A549 (cell line): ENCODE measurements around the gene ENTR1. TPM values are rescaled to one million over a fixed set of nuclear protein-coding genes. Genes with fewer than 3 reads are reported as not detected.

Experiments
- BCL3 ChIP-seq: fragments of >200 bp; sonication (Bioruptor Twin); formaldehyde crosslinking; IDR thresholded peaks from 3 replicates; pipeline ENCODE4 v1.6.1; 2016
- CHD2 ChIP-seq: fragments of 150-350 bp; IDR thresholded peaks from 2 replicates; pipeline ENCODE4 v1.6.1; 2014; ENCODE audit warnings: low read length; ENCODE audit not compliant: partially characterized antibody
- CHD4 ChIP-seq: fragments of 200-600 bp; sonication (generic); IDR thresholded peaks from 2 replicates; pipeline ENCODE4 v1.6.1; 2016; ENCODE audit warnings: antibody characterized with exemption, mild to moderate bottlenecking, borderline replicate concordance
- CTCF ChIP-seq: fragments of >200 bp; sonication (Bioruptor Twin); formaldehyde crosslinking; IDR thresholded peaks from 3 replicates; pipeline ENCODE4 v1.5.1; 2016
- FOSL2 ChIP-seq, 2 experiments: fragments of 450-650 bp in 1 of 2; fragments of >200 bp in 1 of 2; sonication (Bioruptor Twin) in 1 of 2; formaldehyde crosslinking; IDR thresholded peaks; 2 replicates each; pipeline versions ENCODE4 v1.5.0 to v1.6.1; 2016 to 2020; ENCODE audit warnings: mild to moderate bottlenecking in 1 of 2, moderate library complexity in 1 of 2
- HDAC2 ChIP-seq: fragments of 200-600 bp; sonication (generic); IDR thresholded peaks from 2 replicates; pipeline ENCODE4 v1.6.1; 2016
- HES2 ChIP-seq: fragments of >200 bp; sonication (Bioruptor Twin); formaldehyde crosslinking; IDR thresholded peaks from 2 replicates; pipeline ENCODE4 v1.6.1; 2016
- HOXA7 ChIP-seq: fragments of 250-450 bp; sonication (Bioruptor Pico); IDR thresholded peaks from 2 replicates; pipeline ENCODE4 v1.5.0; 2020; ENCODE audit warnings: mild to moderate bottlenecking, moderate library complexity
- HOXB5 ChIP-seq: fragments of 250-450 bp; sonication (Bioruptor Pico); IDR thresholded peaks from 2 replicates; pipeline ENCODE4 v1.5.0; 2020; ENCODE audit warnings: mild to moderate bottlenecking, moderate library complexity
- JUN ChIP-seq, 2 experiments: fragments of >200 bp; sonication (Bioruptor Twin); formaldehyde crosslinking; IDR thresholded peaks; 2 replicates in 1 of 2; 3 replicates in 1 of 2; pipeline ENCODE4 v1.6.1; 2016 to 2017
- KDM5A ChIP-seq: fragments of 200-600 bp; sonication (generic); IDR thresholded peaks from 2 replicates; pipeline ENCODE4 v1.6.1; 2016; ENCODE audit warnings: antibody characterized with exemption, mild to moderate bottlenecking
- MAFK ChIP-seq: fragments of 450-650 bp; IDR thresholded peaks from 2 replicates; pipeline ENCODE4 v1.6.1; 2014; ENCODE audit not compliant: partially characterized antibody
- MYC ChIP-seq: IDR thresholded peaks from 2 replicates; pipeline ENCODE4 v1.6.1; 2012; ENCODE audit warnings: mild to moderate bottlenecking, inconsistent platforms, low read length, improper control_type of control experiment, borderline replicate concordance
- NPAS2 ChIP-seq: fragments of 250-450 bp; sonication (Bioruptor Pico); IDR thresholded peaks from 2 replicates; pipeline ENCODE4 v1.8.0; 2022; ENCODE audit warnings: mild to moderate bottlenecking, moderate library complexity, borderline replicate concordance
- POLR2A ChIP-seq: IDR thresholded peaks from 2 replicates; pipeline ENCODE4 v1.6.1; 2012; ENCODE audit warnings: mild to moderate bottlenecking, low read length
- RAD21 ChIP-seq, 2 experiments: fragments of >200 bp in 1 of 2; sonication (Bioruptor Twin) in 1 of 2; formaldehyde crosslinking in 1 of 2; IDR thresholded peaks in 1 of 2; conservative IDR thresholded peaks in 1 of 2; 2 replicates in 1 of 2; 3 replicates in 1 of 2; pipeline ENCODE4 v1.6.1; 2012 to 2018; ENCODE audit warnings: inconsistent platforms in 1 of 2
- RCOR1 ChIP-seq: fragments of 150-350 bp; IDR thresholded peaks from 2 replicates; pipeline ENCODE4 v1.6.1; 2014; ENCODE audit warnings: antibody characterized with exemption, low read length, low read depth
- RFX5 ChIP-seq: fragments of 450-650 bp; IDR thresholded peaks from 2 replicates; pipeline ENCODE4 v1.7.1; 2014; ENCODE audit warnings: antibody characterized with exemption, mild to moderate bottlenecking, moderate library complexity
- RNF2 ChIP-seq: fragments of 200-600 bp; sonication (generic); IDR thresholded peaks from 2 replicates; pipeline ENCODE4 v1.6.1; 2016; ENCODE audit warnings: low read depth, mild to moderate bottlenecking, antibody characterized with exemption, moderate library complexity, borderline replicate concordance
- SREBF2 ChIP-seq: fragments of 450-650 bp; IDR thresholded peaks from 2 replicates; pipeline ENCODE4 v1.6.1; 2014; ENCODE audit warnings: mild to moderate bottlenecking, moderate library complexity
- ZC3H11A ChIP-seq: fragments of 450-650 bp; IDR thresholded peaks from 2 replicates; pipeline ENCODE4 v1.6.1; 2014; ENCODE audit warnings: antibody characterized with exemption, mild to moderate bottlenecking
- ZFP36 ChIP-seq: fragments of 450-650 bp; IDR thresholded peaks from 2 replicates; pipeline ENCODE4 v1.6.1; 2014; ENCODE audit warnings: borderline replicate concordance; ENCODE audit not compliant: partially characterized antibody
- polyA plus RNA-seq, 4 experiments: library from polyadenylated mRNA; depleted of rRNA in 3 of 4; stranded (reverse); fragments of >200 nt; fragmentation: RNase III in 1 of 4; extraction: RNeasy Plus Mini Kit Qiagen cat#74134 plus additional on column Dnase treatment in 1 of 4; gene quantifications; 2 replicates in 3 of 4; 3 replicates in 1 of 4; pipeline ENCODE4 v1.2.3, GENCODE V29; 2011 to 2017
- TF ChIP-seq, protein P1 (sequence below): fragments of 200-600 bp; sonication (generic); IDR thresholded peaks from 2 replicates; pipeline ENCODE4 v1.6.1; 2016; ENCODE audit warnings: antibody characterized with exemption, mild to moderate bottlenecking, moderate library complexity
- TF ChIP-seq, protein P2 (sequence below): fragments of 150-350 bp; IDR thresholded peaks from 2 replicates; pipeline ENCODE4 v1.6.1; 2014; ENCODE audit warnings: low read depth, mild to moderate bottlenecking, low read length
- TF ChIP-seq, protein P3 (sequence below): IDR thresholded peaks from 2 replicates; pipeline ENCODE4 v1.6.1; 2012; ENCODE audit warnings: low read depth, borderline replicate concordance
- TF ChIP-seq, protein P4 (sequence below): IDR thresholded peaks from 2 replicates; pipeline ENCODE4 v1.6.1; 2012

ENTR1 gene
- polyA plus RNA-seq, 2 of the 4 experiments (the other 2 are of a cell fraction), result 63.8 to 75.8 TPM

GRCh38 chr9:136400038-136400834 lies 10.2 kb downstream of the ENTR1 start, which contains the start of gene SNAPC4 (continued):
- TF ChIP-seq KDM5A (no peak), MAFK (no peak), ZFP36 (no peak), BCL3 (peak; percentile 78; the same call in 2 of the 3 replicates), RAD21 (conservative IDR thresholded peaks at IDR 0.05 in 1 of 2, IDR thresholded peaks at IDR 0.05 in 1 of 2) (peak; percentile 54 to 80; a peak in 4 of 5 replicates), ZC3H11A (no peak), RFX5 (no peak), NPAS2 (CRISPR knock-in tag) (no peak), RCOR1 (no peak), FOSL2 (IDR thresholded peaks at IDR 0.05) (no peak), FOSL2 (CRISPR knock-in tag; IDR thresholded peaks at IDR 0.05) (no peak), CHD2 (no peak), JUN (IDR thresholded peaks at IDR 0.05) (peak; percentile 31 to 81; a peak in 4 of 5 replicates), CTCF (peak; percentile 93), HDAC2 (no peak), POLR2A (peak; percentile 92), HOXB5 (CRISPR knock-in tag) (0 out of 2 replicates have a peak, but pooled peaks have one; percentile 41), SREBF2 (no peak), MYC (no peak), HES2 (no peak), CHD4 (no peak), RNF2 (no peak), HOXA7 (CRISPR knock-in tag) (no peak)
- TF ChIP-seq, protein P1, sequence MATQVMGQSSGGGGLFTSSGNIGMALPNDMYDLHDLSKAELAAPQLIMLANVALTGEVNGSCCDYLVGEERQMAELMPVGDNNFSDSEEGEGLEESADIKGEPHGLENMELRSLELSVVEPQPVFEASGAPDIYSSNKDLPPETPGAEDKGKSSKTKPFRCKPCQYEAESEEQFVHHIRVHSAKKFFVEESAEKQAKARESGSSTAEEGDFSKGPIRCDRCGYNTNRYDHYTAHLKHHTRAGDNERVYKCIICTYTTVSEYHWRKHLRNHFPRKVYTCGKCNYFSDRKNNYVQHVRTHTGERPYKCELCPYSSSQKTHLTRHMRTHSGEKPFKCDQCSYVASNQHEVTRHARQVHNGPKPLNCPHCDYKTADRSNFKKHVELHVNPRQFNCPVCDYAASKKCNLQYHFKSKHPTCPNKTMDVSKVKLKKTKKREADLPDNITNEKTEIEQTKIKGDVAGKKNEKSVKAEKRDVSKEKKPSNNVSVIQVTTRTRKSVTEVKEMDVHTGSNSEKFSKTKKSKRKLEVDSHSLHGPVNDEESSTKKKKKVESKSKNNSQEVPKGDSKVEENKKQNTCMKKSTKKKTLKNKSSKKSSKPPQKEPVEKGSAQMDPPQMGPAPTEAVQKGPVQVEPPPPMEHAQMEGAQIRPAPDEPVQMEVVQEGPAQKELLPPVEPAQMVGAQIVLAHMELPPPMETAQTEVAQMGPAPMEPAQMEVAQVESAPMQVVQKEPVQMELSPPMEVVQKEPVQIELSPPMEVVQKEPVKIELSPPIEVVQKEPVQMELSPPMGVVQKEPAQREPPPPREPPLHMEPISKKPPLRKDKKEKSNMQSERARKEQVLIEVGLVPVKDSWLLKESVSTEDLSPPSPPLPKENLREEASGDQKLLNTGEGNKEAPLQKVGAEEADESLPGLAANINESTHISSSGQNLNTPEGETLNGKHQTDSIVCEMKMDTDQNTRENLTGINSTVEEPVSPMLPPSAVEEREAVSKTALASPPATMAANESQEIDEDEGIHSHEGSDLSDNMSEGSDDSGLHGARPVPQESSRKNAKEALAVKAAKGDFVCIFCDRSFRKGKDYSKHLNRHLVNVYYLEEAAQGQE, result no peak
- TF ChIP-seq, protein P2, sequence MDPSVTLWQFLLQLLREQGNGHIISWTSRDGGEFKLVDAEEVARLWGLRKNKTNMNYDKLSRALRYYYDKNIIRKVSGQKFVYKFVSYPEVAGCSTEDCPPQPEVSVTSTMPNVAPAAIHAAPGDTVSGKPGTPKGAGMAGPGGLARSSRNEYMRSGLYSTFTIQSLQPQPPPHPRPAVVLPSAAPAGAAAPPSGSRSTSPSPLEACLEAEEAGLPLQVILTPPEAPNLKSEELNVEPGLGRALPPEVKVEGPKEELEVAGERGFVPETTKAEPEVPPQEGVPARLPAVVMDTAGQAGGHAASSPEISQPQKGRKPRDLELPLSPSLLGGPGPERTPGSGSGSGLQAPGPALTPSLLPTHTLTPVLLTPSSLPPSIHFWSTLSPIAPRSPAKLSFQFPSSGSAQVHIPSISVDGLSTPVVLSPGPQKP, result 0 out of 2 replicates have a peak, but pooled peaks have one; percentile 21
- TF ChIP-seq, protein P3, sequence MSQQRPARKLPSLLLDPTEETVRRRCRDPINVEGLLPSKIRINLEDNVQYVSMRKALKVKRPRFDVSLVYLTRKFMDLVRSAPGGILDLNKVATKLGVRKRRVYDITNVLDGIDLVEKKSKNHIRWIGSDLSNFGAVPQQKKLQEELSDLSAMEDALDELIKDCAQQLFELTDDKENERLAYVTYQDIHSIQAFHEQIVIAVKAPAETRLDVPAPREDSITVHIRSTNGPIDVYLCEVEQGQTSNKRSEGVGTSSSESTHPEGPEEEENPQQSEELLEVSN, result peak; percentile 30; the same call in 1 of the 2 replicates
- TF ChIP-seq, protein P4, sequence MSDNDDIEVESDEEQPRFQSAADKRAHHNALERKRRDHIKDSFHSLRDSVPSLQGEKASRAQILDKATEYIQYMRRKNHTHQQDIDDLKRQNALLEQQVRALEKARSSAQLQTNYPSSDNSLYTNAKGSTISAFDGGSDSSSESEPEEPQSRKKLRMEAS, result peak; percentile 69
